T-cell (primary cell): ENCODE data around the gene ACTG2. TPM values are rescaled to one million over a fixed set of nuclear protein-coding genes. Genes with fewer than 3 reads are reported as not detected.

Experiments
- ATAC-seq, 4 experiments: fragments of 200-7000 bp in 3 of 4; fragments of 150-1000 bp in 1 of 4; cut with Tn5 transposase; replicated peaks in 1 of 4; 1 replicate in 3 of 4; 2 replicates in 1 of 4; pipeline ENCODE4 v1.10.0; 2021; ENCODE audit warnings: moderate library complexity in 3 of 4, mild to moderate bottlenecking in 2 of 4, moderate number of reproducible peaks in 1 of 4
- CTCF ChIA-PET, 2 donors: fragments of 300-600 bp; sonication (Branson Sonifier 250); formaldehyde crosslinking; loops; one replicate each; lab custom pipeline; 2022; ENCODE audit warnings: antibody characterized with exemption in 2 of 2; lab: Charles Lee
- POLR2A ChIA-PET, 2 donors: fragments of 300-600 bp; sonication (Branson Sonifier 250); formaldehyde crosslinking; loops; one replicate each; lab custom pipeline; 2022; ENCODE audit warnings: antibody characterized with exemption in 2 of 2; lab: Charles Lee
- DNase-seq, 35 experiments: peaks; one replicate each; pipeline versions ENCODE4 v3.0.0 to v3.0.0-alpha.2; 2013 to 2023
- H3K27ac ChIP-seq: one replicate; pipeline ENCODE4 v1.5.1; 2013; ENCODE audit warnings: low read length
- H3K27me3 ChIP-seq, 2 experiments: replicated peaks in 1 of 2; 1 replicate in 1 of 2; 2 replicates in 1 of 2; pipeline versions ENCODE4 v1.6.1 to v1.7.0; 2013; ENCODE audit warnings: low read length in 1 of 2, mixed read lengths in 1 of 2; ENCODE audit not compliant: control insufficient read depth in 2 of 2, insufficient read depth in 2 of 2; ENCODE audit errors: extremely low read depth in 1 of 2
- H3K36me3 ChIP-seq, 2 donors: 1 replicate in 1 of 2; 2 replicates in 1 of 2; pipeline versions ENCODE4 v1.6.1 to v1.7.0; 2013; ENCODE audit warnings: low read length in 1 of 2; ENCODE audit not compliant: control insufficient read depth in 2 of 2, insufficient read depth in 1 of 2; ENCODE audit errors: extremely low read depth in 1 of 2
- H3K4me1 ChIP-seq, 2 experiments: 1 replicate in 1 of 2; 2 replicates in 1 of 2; pipeline versions ENCODE4 v1.6.1 to v1.7.0; 2013; ENCODE audit warnings: low read length in 2 of 2, mixed read lengths in 1 of 2; ENCODE audit not compliant: insufficient read depth in 2 of 2, control insufficient read depth in 1 of 2; ENCODE audit errors: extremely low read depth in 1 of 2
- H3K4me3 ChIP-seq, 2 donors: 1 replicate in 1 of 2; 2 replicates in 1 of 2; pipeline versions ENCODE4 v1.5.1 to v1.7.0; 2013; ENCODE audit warnings: mild to moderate bottlenecking in 2 of 2, low read length in 1 of 2, moderate library complexity in 1 of 2; ENCODE audit not compliant: control insufficient read depth in 1 of 2; ENCODE audit errors: extremely low read depth in 1 of 2
- H3K9me3 ChIP-seq: 2 replicates; pipeline ENCODE4 v1.7.0; 2013
- H3K27ac Mint-ChIP-seq, 2 donors: one replicate each; pipeline ENCODE4 v1.8.0; 2020 to 2021; ENCODE audit warnings: mild to moderate bottlenecking in 2 of 2, mixed read lengths in 2 of 2
- H3K27me3 Mint-ChIP-seq, 2 donors: one replicate each; pipeline ENCODE4 v1.8.0; 2021 to 2022; ENCODE audit warnings: mixed read lengths in 2 of 2
- H3K36me3 Mint-ChIP-seq: one replicate; pipeline ENCODE4 v1.8.0; 2021; ENCODE audit warnings: mixed read lengths
- H3K4me1 Mint-ChIP-seq, 3 donors: one replicate each; pipeline ENCODE4 v1.8.0; 2020 to 2022; ENCODE audit warnings: mixed read lengths in 3 of 3, mild to moderate bottlenecking in 1 of 3
- H3K4me3 Mint-ChIP-seq, 3 donors: one replicate each; pipeline ENCODE4 v1.8.0; 2020 to 2022; ENCODE audit warnings: mild to moderate bottlenecking in 3 of 3, mixed read lengths in 3 of 3, moderate library complexity in 3 of 3
- H3K9me3 Mint-ChIP-seq, 3 donors: one replicate each; pipeline ENCODE4 v1.8.0; 2020 to 2022; ENCODE audit warnings: mixed read lengths in 3 of 3
- WGBS: methylation state at CpG from one replicate; pipeline ENCODE4 v1.1.5; 2013; ENCODE audit warnings: missing lambda C conversion rate; ENCODE audit not compliant: insufficient coverage; 5-methylcytosine and 5-hydroxymethylcytosine counted together
- total RNA-seq, 35 experiments: library from RNA in 6 of 35; stranded (reverse) in 6 of 35; fragments of 120-200 nt in 1 of 35; gene quantifications; one replicate each; pipeline versions ENCODE4 v1.2.1 to v1.2.4 and lab custom pipeline; 2013 to 2026

ACTG2 gene
- total RNA-seq, 5 donors from 2014 or later (not counting 1 experiment from before 2014, with no cell fraction given), result 0.79 to 1.3 (median 0.95) TPM; not detected in 2

DNA sequence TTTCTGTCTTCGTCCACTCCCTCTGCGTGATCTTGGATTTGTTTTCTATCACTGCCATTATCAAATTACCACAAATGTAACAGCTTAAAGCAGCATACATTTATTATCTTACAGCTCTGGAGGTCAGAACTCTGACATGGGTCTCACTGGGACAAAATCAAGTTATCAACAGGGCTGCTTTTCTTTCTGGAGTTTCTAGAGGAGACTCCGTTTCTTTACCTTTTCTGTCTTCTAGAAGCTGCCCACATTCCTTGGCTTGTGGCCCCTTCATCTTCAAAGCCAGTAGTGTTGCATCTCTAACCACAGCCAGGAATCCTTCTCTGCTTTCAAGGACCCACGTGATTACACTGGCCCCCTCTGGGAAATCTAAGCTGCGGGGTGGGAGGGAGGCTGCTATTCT lies 70.0 kb downstream of the ACTG2 start:
- no peak for DNase-seq
- ChIA-PET POLR2A (interaction anchor here (0.7 kb wide), 2 partner anchors 56 to 165 kb away, joined by 7 to 10 read pairs; no protein-coding TSS in a partner anchor), CTCF (interaction anchor here in 1 of 2 donors (0.6 kb wide), 1 partner anchor 106 kb away, joined by 3 read pairs; no protein-coding TSS in a partner anchor)
- no peaks in the 10 kb centered on the region for H3K9me3 ChIP-seq
- no peak overlapping the region for H3K27ac ChIP-seq
- Mint-ChIP-seq H3K9me3 (peaks cover 2 to 7% (median 7%) of the 10 kb centered on the region in 3 donors), H3K4me1 (peaks cover 25 to 30% (median 29%) of the 10 kb centered on the region in 3 donors), H3K4me3 (no peak overlapping the region), H3K36me3 (peaks cover 34% of the 10 kb centered on the region), H3K27ac (no peak overlapping the region), H3K27me3 (no peaks in the 10 kb centered on the region)
- no peak for ATAC-seq
- H3K27me3 ChIP-seq, result no peaks in the 10 kb centered on the region
- 50% methylated on average over 2 of the region's 5 CpGs for WGBS
- peaks cover 0 to 8% of the 10 kb centered on the region in 2 experiments for H3K4me1 ChIP-seq
- no peak overlapping the region for H3K4me3 ChIP-seq
- H3K36me3 ChIP-seq, result peaks cover 8 to 22% of the 10 kb centered on the region in 2 donors

- Mint-ChIP-seq H3K27me3 (no peaks in the 10 kb centered on the region), H3K4me1 (peaks cover 30 to 38% (median 32%) of the 10 kb centered on the region in 3 donors), H3K4me3 (no peak overlapping the region), H3K36me3 (peaks cover 26% of the 10 kb centered on the region), H3K27ac (peak overlapping the region; percentile 1 to 49), H3K9me3 (peaks cover 2 to 7% (median 7%) of the 10 kb centered on the region in 3 donors)
- Histone ChIP-seq H3K27me3 (no peaks in the 10 kb centered on the region), H3K27ac (no peak overlapping the region), H3K4me1 (peaks cover 6 to 15% of the 10 kb centered on the region in 2 experiments), H3K4me3 (no peak overlapping the region), H3K36me3 (peaks cover 8 to 14% of the 10 kb centered on the region in 2 donors), H3K9me3 (no peaks in the 10 kb centered on the region)
- 14% methylated on average over 10 of the region's 13 CpGs for WGBS
- ATAC-seq, result peak in 2 of 4 experiments; percentile 19 to 63
- ChIA-PET CTCF (interaction anchor here (0.6 to 0.7 kb wide), 2 partner anchors 106 to 360 kb away, joined by 3 to 5 read pairs; no protein-coding TSS in a partner anchor), POLR2A (interaction anchor here (0.6 to 0.7 kb wide), 3 partner anchors 55 to 164 kb away, joined by 7 to 10 read pairs (median 9); no protein-coding TSS in a partner anchor)
- DNase-seq, result no peak
Measured at GRCh38 chr2:73963385-73964120, 70.7 kb downstream of the ACTG2 start.

DNA sequence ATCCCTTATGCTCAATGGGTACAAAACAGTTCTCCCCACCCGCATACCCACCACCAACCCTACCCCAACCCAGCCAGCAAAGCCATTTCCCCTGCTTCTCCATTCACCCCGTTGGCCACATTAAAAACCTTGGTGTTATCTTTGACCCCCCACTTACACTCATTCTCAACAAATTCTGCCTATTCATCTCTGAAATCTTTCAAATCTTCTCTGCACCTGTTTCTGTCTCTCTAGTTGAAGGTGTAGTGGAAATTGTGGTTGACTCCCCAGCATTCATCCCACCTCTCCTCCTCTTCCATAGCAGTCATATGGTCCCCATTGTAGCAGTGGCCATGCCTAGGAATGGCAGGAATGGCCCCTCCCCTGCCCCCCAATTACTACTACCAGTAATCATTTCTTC lies 71.4 kb downstream of the ACTG2 start:
- H3K36me3 ChIP-seq, result peaks cover 8% of the 10 kb centered on the region in 2 donors
- Mint-ChIP-seq H3K27ac (peak overlapping the region in 1 of 2 donors; percentile 49), H3K36me3 (peaks cover 20% of the 10 kb centered on the region), H3K27me3 (no peaks in the 10 kb centered on the region), H3K4me3 (no peak overlapping the region), H3K9me3 (peaks cover 2 to 7% (median 7%) of the 10 kb centered on the region in 3 donors), H3K4me1 (peaks cover 36 to 39% (median 36%) of the 10 kb centered on the region in 3 donors)
- no peaks in the 10 kb centered on the region for H3K27me3 ChIP-seq
- ChIA-PET POLR2A (interaction anchor here in 1 of 2 donors (0.7 kb wide), 1 partner anchor 43 kb away, joined by 4 read pairs; no protein-coding TSS in a partner anchor), CTCF (interaction anchor here (0.6 to 0.7 kb wide), 2 partner anchors 19 to 360 kb away, joined by 3 to 5 read pairs; no protein-coding TSS in a partner anchor)
- no peak overlapping the region for H3K4me3 ChIP-seq
- peaks cover 8 to 15% of the 10 kb centered on the region in 2 experiments for H3K4me1 ChIP-seq
- H3K9me3 ChIP-seq, result no peaks in the 10 kb centered on the region
- DNase-seq (no peak), ATAC-seq (no peak)
- WGBS, result 13% methylated on average over 2 of the region's 2 CpGs
- no peak overlapping the region for H3K27ac ChIP-seq

DNA sequence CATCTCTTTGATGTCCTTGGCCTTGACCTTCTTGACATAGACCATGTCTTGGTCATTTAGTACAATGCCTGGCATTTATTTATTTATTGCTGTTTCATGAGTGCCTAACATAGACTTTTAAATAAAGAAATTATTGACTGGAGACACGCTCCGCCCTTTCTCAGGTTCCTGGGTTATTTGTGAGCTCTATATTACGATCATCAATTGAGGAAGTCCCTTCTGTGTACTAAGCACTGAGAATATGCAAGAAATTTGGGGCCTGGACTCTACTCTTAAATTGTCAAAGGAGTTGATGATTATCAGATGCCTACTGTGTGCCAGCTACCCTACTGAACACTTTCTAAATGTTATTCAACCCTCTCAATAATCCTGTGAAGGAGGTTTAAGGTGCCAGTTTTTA lies 72.2 kb downstream of the ACTG2 start:
- no CpG with 5 or more reads among the region's 3 CpGs for WGBS
- Mint-ChIP-seq H3K9me3 (peaks cover 2 to 7% (median 7%) of the 10 kb centered on the region in 3 donors), H3K4me3 (no peak overlapping the region), H3K27ac (no peak overlapping the region), H3K4me1 (peaks cover 44 to 47% (median 45%) of the 10 kb centered on the region in 3 donors), H3K36me3 (peaks cover 13% of the 10 kb centered on the region), H3K27me3 (no peaks in the 10 kb centered on the region)
- no peak for DNase-seq
- peaks cover 0 to 8% of the 10 kb centered on the region in 2 donors for H3K36me3 ChIP-seq
- no peak overlapping the region for H3K4me3 ChIP-seq
- peaks cover 16 to 22% of the 10 kb centered on the region in 2 experiments for H3K4me1 ChIP-seq
- no peaks in the 10 kb centered on the region for H3K9me3 ChIP-seq
- no peaks in the 10 kb centered on the region for H3K27me3 ChIP-seq
- ATAC-seq, result no peak
- POLR2A ChIA-PET, result no interaction called here
- CTCF ChIA-PET, result interaction anchor here in 1 of 2 donors (0.8 kb wide), 1 partner anchor 137 kb away, joined by 3 read pairs; the partner anchor contains the start of gene STAMBP
- no peak overlapping the region for H3K27ac ChIP-seq

DNA sequence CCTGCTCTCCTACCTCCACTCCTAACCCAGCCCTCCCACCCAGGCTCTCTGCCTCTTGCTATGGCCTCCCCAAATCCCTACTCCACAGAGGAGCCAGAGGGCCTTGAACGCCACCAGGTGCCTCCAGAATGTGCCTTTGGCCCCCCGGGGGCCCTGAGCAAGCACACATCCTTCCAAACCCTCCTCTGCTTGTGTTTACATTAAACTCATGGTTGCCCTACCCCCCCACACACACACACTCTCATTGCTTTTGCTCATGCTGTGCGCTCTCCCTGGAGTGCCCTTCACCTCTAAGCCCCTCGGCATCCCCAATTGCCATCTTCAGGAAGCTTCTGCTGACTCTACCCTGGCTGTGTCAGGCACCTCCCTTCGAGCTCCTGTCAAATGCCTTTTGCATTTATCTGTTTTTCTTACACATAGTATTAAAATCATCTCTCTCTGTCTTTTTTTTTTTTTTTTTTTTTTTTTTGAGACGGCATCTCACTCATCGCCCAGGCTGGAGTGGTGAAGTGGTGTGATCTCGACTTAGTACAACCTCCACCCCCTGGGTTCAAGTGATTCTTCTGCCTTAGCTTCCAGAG lies 75.6 kb downstream of the ACTG2 start:
- H3K27ac ChIP-seq, result no peak overlapping the region
- ATAC-seq (no peak), DNase-seq (no peak)
- H3K27me3 Mint-ChIP-seq, result no peaks in the 10 kb centered on the region
- peaks cover 44 to 50% of the 10 kb centered on the region in 2 experiments for H3K4me1 ChIP-seq
- H3K9me3 ChIP-seq, result no peaks in the 10 kb centered on the region
- no peaks in the 10 kb centered on the region for H3K36me3 ChIP-seq
- no peaks in the 10 kb centered on the region for H3K9me3 Mint-ChIP-seq
- peak overlapping the region in 1 of 3 donors; percentile 8 for H3K4me3 Mint-ChIP-seq
- ChIA-PET CTCF (interaction anchor here in 1 of 2 donors (0.6 kb wide), 1 partner anchor 118 kb away, joined by 5 read pairs; no protein-coding TSS in a partner anchor), POLR2A (interaction anchor here (0.6 to 0.7 kb wide), 3 partner anchors 9 to 64 kb away, joined by 4 to 14 read pairs (median 5); no protein-coding TSS in a partner anchor)
- no peaks in the 10 kb centered on the region for H3K27me3 ChIP-seq
- WGBS, result 85% methylated on average over 4 of the region's 8 CpGs
- peaks cover 76 to 81% (median 77%) of the 10 kb centered on the region in 3 donors for H3K4me1 Mint-ChIP-seq
- H3K36me3 Mint-ChIP-seq, result no peaks in the 10 kb centered on the region
- peak overlapping the region; percentile 48 to 62 for H3K27ac Mint-ChIP-seq
- no peak overlapping the region for H3K4me3 ChIP-seq

- no peak overlapping the region for H3K27ac ChIP-seq
- ChIA-PET CTCF (interaction anchor here in 1 of 2 donors (1.7 kb wide), 1 partner anchor 18 kb away, joined by 4 read pairs; no protein-coding TSS in a partner anchor), POLR2A (interaction anchor here in 1 of 2 donors (0.9 kb wide), 1 partner anchor 10 kb away, joined by 3 read pairs; no protein-coding TSS in a partner anchor)
- H3K27ac Mint-ChIP-seq, result peak overlapping the region; percentile 88 to 96
- H3K4me1 Mint-ChIP-seq, result peaks cover 69 to 79% (median 69%) of the 10 kb centered on the region in 3 donors
- 50% methylated on average over 1 of the region's 4 CpGs for WGBS
- no peaks in the 10 kb centered on the region for H3K9me3 Mint-ChIP-seq
- peak overlapping the region in 1 of 3 donors; percentile 73 for H3K4me3 Mint-ChIP-seq
- no peak overlapping the region for H3K4me3 ChIP-seq
- H3K9me3 ChIP-seq, result no peaks in the 10 kb centered on the region
- no peak for DNase-seq
- H3K36me3 ChIP-seq, result no peaks in the 10 kb centered on the region
- H3K27me3 Mint-ChIP-seq, result no peaks in the 10 kb centered on the region
- no peak for ATAC-seq
- peaks cover 44 to 50% of the 10 kb centered on the region in 2 experiments for H3K4me1 ChIP-seq
- H3K36me3 Mint-ChIP-seq, result no peaks in the 10 kb centered on the region
- no peaks in the 10 kb centered on the region for H3K27me3 ChIP-seq
Measured at GRCh38 chr2:73969356-73969755, 76.5 kb downstream of the ACTG2 start.
